Neutrophil (primary cell): Measurements from ENCODE around the gene TCP1.

Experiments used
- H3K27ac ChIP-seq: fragments of 200-600 bp; sonication (generic); 2 replicates; pipeline ENCODE4 v1.5.1; 2016; ENCODE audit warnings: mild to moderate bottlenecking, moderate library complexity
- H3K27me3 ChIP-seq: fragments of 200-600 bp; sonication (generic); 2 replicates; pipeline ENCODE4 v1.6.0; 2016; ENCODE audit warnings: mild to moderate bottlenecking
- H3K36me3 ChIP-seq: fragments of 200-600 bp; sonication (generic); 2 replicates; pipeline ENCODE4 v1.5.1; 2017
- H3K4me1 ChIP-seq, 2 experiments: fragments of 200-600 bp in 1 of 2; sonication (generic) in 1 of 2; 1 replicate in 1 of 2; 2 replicates in 1 of 2; pipeline versions ENCODE4 v1.5.1 to v1.6.1; 2013 to 2016; ENCODE audit warnings: low read depth in 1 of 2, low read length in 1 of 2, mild to moderate bottlenecking in 1 of 2, moderate library complexity in 1 of 2; ENCODE audit not compliant: control insufficient read depth in 1 of 2, insufficient read depth in 1 of 2
- H3K4me3 ChIP-seq, 2 experiments: fragments of 200-600 bp in 1 of 2; sonication (generic) in 1 of 2; 1 replicate in 1 of 2; 2 replicates in 1 of 2; pipeline ENCODE4 v1.5.1; 2013 to 2016; ENCODE audit warnings: low read depth in 1 of 2, low read length in 1 of 2, mild to moderate bottlenecking in 1 of 2, moderate library complexity in 1 of 2
- H3K9me3 ChIP-seq: fragments of 200-600 bp; sonication (generic); 2 replicates; pipeline ENCODE4 v1.5.1; 2016
- TF ChIP-seq, protein P1 (sequence below): fragments of 200-600 bp; sonication (generic); IDR thresholded peaks from 2 replicates; pipeline ENCODE4 v1.5.1; 2016; ENCODE audit warnings: antibody characterized with exemption

TCP1 gene

GRCh38 chr6:159789377-159790148 is at the start of gene TCP1:
Gene TCP1, minus strand, starts transcription at chr6:159789602. Its CDS starts 134 bp downstream, at chr6:159789468.
- Histone ChIP-seq H3K27me3 (no peaks in the 10 kb centered on the region), H3K4me3 (peak within 1 kb of the TSS; percentile 85 to 87), H3K36me3 (peaks cover 30% of the 10 kb centered on the region), H3K27ac (peak within 1 kb of the TSS; percentile 91), H3K4me1 (peaks cover 36 to 41% of the 10 kb centered on the region in 2 experiments), H3K9me3 (no peaks in the 10 kb centered on the region)
- TF ChIP-seq, protein P1, sequence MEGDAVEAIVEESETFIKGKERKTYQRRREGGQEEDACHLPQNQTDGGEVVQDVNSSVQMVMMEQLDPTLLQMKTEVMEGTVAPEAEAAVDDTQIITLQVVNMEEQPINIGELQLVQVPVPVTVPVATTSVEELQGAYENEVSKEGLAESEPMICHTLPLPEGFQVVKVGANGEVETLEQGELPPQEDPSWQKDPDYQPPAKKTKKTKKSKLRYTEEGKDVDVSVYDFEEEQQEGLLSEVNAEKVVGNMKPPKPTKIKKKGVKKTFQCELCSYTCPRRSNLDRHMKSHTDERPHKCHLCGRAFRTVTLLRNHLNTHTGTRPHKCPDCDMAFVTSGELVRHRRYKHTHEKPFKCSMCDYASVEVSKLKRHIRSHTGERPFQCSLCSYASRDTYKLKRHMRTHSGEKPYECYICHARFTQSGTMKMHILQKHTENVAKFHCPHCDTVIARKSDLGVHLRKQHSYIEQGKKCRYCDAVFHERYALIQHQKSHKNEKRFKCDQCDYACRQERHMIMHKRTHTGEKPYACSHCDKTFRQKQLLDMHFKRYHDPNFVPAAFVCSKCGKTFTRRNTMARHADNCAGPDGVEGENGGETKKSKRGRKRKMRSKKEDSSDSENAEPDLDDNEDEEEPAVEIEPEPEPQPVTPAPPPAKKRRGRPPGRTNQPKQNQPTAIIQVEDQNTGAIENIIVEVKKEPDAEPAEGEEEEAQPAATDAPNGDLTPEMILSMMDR, result no peak

DNA sequence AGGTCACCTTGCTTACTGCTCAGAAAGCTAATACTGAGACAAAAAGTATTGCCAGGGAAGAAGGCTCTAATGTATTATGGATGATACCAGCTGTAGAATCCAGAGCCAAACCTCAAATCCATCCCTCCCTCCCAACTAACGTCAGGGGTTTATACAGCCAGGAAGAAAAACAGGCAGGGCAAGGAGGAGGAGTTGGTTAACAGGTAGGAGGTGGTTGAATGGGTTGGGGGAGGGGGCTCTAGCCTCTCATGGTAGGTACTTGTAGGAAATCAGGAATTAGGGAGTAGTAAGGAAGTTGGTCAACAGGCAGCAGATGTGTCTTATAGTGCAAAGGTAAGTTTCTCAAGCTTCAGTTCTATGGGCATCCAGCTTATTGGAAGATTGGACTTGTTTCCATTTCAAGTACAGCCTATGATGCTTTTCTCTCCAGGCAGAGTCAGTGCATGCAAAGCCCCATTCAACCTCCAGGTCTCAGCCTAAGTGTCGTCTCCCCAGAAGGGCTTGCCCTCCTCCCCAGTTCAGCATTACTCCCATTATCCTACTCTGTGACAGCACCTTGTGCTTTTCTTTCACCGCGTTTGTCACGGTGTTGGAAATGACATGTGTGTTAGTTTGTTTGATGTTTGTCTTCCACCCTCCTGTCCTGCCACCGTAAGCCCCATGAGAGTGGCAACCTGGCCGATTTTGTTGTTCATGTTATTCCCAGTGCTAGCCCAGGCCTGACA is 48.8 kb upstream of the TCP1 start:
- Histone ChIP-seq H3K9me3 (no peaks in the 10 kb centered on the region), H3K27ac (no peak overlapping the region), H3K4me3 (no peak overlapping the region), H3K27me3 (no peaks in the 10 kb centered on the region), H3K36me3 (no peaks in the 10 kb centered on the region), H3K4me1 (no peaks in the 10 kb centered on the region)
- TF ChIP-seq, protein P1, result no peak

DNA sequence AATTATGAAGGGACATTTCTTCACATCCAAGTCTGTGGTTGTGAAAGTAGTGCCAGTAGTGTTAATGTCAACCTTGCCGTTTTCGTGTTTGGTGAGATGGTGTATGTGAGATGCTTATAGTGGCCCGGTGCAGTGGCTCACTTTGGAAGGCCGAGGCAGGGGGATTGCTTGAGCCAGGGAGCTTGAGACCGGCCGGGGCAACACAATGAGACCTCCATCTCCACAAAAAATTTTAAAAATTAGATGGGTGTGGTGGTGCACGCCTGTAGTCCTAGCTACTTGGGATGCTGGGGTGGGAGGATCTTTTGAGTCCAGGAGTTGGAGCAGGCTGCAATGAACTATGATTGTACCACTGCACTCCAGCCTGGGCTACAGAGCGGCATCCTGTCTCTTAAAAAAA is 48.1 kb upstream of the TCP1 start:
- Histone ChIP-seq H3K27ac (no peak overlapping the region), H3K9me3 (no peaks in the 10 kb centered on the region), H3K36me3 (no peaks in the 10 kb centered on the region), H3K4me1 (no peaks in the 10 kb centered on the region), H3K27me3 (no peaks in the 10 kb centered on the region), H3K4me3 (no peak overlapping the region)
- TF ChIP-seq, protein P1, result no peak

DNA sequence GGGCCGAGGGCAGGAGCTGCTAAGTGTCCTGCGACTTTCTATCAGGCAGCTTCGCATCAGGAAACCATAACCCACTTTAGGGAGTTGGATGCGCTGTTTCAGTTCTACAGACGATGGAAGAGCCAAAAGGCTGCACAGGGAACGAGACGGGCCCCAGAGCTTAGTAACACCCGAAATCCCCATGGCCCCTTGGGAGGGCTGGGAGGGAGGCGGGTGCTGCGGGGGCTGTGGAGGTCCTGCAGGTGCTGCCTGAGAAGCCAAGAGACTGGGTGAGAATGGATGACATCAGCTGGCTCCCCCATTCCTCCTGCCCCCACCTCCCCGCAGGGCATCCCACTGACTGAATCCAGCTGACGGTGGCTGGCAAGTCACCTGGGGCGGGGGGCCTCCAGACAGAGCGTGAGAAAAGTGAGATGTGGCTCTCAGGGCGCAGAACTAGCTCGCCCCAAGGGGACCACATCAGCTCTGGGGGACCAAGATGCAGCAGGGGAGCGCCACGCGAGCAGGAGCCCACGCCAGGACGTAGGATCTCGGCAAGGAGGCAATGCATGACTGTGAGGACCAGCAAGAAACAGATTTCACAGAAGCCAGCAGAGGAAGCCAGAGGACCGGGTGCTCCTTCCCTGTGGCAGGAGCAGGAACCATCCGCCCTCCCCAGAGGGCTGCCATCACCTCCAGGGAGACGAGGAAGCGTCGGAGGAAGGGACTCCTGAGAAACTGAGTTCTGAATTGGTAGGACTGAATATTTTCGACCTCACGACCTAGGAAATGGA is 47.5 kb upstream of the TCP1 start:
- no peaks in the 10 kb centered on the region for H3K9me3 ChIP-seq
- H3K4me1 ChIP-seq, result no peaks in the 10 kb centered on the region
- no peaks in the 10 kb centered on the region for H3K27me3 ChIP-seq
- no peaks in the 10 kb centered on the region for H3K36me3 ChIP-seq
- TF ChIP-seq, protein P1, result no peak
- H3K4me3 ChIP-seq, result no peak overlapping the region
- no peak overlapping the region for H3K27ac ChIP-seq

- Histone ChIP-seq H3K27ac (no peak overlapping the region), H3K36me3 (no peaks in the 10 kb centered on the region), H3K4me1 (peaks cover 0 to 6% of the 10 kb centered on the region in 2 experiments), H3K9me3 (no peaks in the 10 kb centered on the region), H3K27me3 (no peaks in the 10 kb centered on the region), H3K4me3 (no peak overlapping the region)
- TF ChIP-seq, protein P1, result no peak
Observed at GRCh38 chr6:159833997-159834603, 44.7 kb upstream of the TCP1 start.
